RPMI7951 (cell line): ENCODE results near the gene DPH7. TPM values are rescaled to one million over a fixed set of nuclear protein-coding genes. Genes with fewer than 3 reads are reported as not detected.
"Not testable (repeated sequence)": the region's sequence is repeated elsewhere in the genome, so short reads cannot be mapped to it uniquely, and the experiment has no call there.

Experiments
- DNase-seq: peaks from one replicate; pipeline ENCODE4 v3.0.0-alpha.2; 2012; ENCODE audit warnings: low read depth
- total RNA-seq: library from RNA; depleted of rRNA; stranded (reverse); fragments of >200 nt; shearing (Covaris generic); gene quantifications from 2 replicates; pipeline ENCODE4 v1.2.3, GENCODE V29; 2014; rRNA removed

DPH7 gene
- total RNA-seq, 1 experiment from 2014 or later = 14.5 TPM

- no peak for DNase-seq
Observed at GRCh38 chr9:137519553-137519952, 59.2 kb downstream of the DPH7 start.

- peak; percentile 61 for DNase-seq
Observed at GRCh38 chr9:137518661-137519459, 59.9 kb downstream of the DPH7 start.

GRCh38 chr9:137516144-137516917 is 62.4 kb downstream of the DPH7 start:
- DNase-seq = no peak

GRCh38 chr9:137515338-137515724 is 63.4 kb downstream of the DPH7 start:
- no peak for DNase-seq

- DNase-seq = no peak
Observed at GRCh38 chr9:137514691-137515337, 63.9 kb downstream of the DPH7 start.

- DNase-seq = peak; percentile 14
Observed at GRCh38 chr9:137513801-137514570, 64.7 kb downstream of the DPH7 start.

- not testable (repeated sequence) for DNase-seq
Observed at GRCh38 chr9:137513136-137513535, 65.6 kb downstream of the DPH7 start.

GRCh38 chr9:137511758-137512463 is 66.8 kb downstream of the DPH7 start:
- no peak for DNase-seq

- not testable (repeated sequence) for DNase-seq
Observed at GRCh38 chr9:137511126-137511525, 67.6 kb downstream of the DPH7 start.

- DNase-seq = no peak
Observed at GRCh38 chr9:137509198-137509597, 69.5 kb downstream of the DPH7 start.

- no peak for DNase-seq
Observed at GRCh38 chr9:137506702-137507171, 72.0 kb downstream of the DPH7 start.

- DNase-seq = no peak
Observed at GRCh38 chr9:137506274-137506673, 72.5 kb downstream of the DPH7 start.

- no peak for DNase-seq
Observed at GRCh38 chr9:137505421-137506140, 73.1 kb downstream of the DPH7 start.

Other genes with a start within 250 kb of the DPH7 start
- gene EXD3, start 155.8 kb downstream of the DPH7 start, total RNA-seq = 0.24 and 1.3 TPM in 2 replicates
- not detected in 2 replicates for gene NOXA1, start 155.5 kb downstream of the DPH7 start, total RNA-seq
- not detected in 2 replicates for gene ENTPD8, start 137.6 kb downstream of the DPH7 start, total RNA-seq
- gene NSMF, start 119.6 kb downstream of the DPH7 start, total RNA-seq = 11.9 and 12.7 TPM in 2 replicates
- gene PNPLA7, start 28.5 kb downstream of the DPH7 start, total RNA-seq = not detected in 2 replicates
- 66.7 and 80.8 TPM in 2 replicates for gene MRPL41, start 27.0 kb downstream of the DPH7 start, total RNA-seq
- 16.3 and 19.1 TPM in 2 replicates for gene ZMYND19, start 11.6 kb upstream of the DPH7 start, total RNA-seq
- gene ARRDC1, start 26.8 kb upstream of the DPH7 start, total RNA-seq = 13.1 and 15.0 TPM in 2 replicates
- gene EHMT1, start 40.1 kb upstream of the DPH7 start, total RNA-seq = 11.5 and 18.8 TPM in 2 replicates